ELR (cell line): ENCODE results near the gene GRIA1.

ENCODE experiments used
- DNase-seq: peaks from one replicate; pipeline ENCODE4 v3.0.0-alpha.2; 2015; ENCODE audit warnings: low read depth

Gene GRIA1

GRCh38 chr5:153613144-153613543, 122.7 kb downstream of the GRIA1 start:
- peak; percentile 50 for DNase-seq

DNA sequence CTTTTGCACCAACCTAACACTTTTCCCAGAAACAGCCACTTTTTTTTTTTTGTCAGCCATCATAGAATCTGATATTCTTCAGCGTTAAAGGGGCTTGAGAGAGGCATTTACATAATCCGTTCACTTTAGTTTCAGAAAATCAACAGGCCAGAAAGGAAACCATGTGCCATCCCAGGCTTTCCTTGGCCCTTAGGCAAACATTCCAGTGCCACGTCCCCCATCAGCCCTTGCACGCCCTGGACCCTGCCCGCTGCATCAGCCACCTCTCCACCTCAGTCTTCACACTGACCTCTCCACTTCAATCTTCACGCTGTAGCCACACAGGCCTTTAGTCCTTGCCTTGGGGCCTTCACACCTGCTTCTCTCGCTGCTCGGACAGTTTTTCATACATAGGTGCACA, 123.2 kb downstream of the GRIA1 start:
- DNase-seq: no peak

DNA sequence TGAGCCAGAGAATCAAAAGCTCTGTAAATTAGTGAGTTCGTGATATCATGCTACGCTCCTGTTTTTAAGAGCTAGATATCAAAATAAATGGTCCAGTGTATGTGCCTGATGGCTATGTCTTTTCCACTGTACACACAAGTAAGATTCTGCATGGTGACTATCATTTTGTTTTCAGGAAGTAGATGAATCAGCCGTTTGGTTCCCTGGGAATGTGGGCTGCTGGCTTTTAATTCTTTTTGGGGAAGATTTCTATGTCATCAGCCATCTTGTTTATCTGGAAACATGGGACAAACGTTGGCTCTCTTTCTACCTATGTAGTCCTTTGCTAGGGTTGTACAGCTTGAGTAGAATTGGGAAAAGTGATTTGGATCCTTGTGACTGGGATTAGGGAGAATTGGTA, 126.7 kb downstream of the GRIA1 start:
- DNase-seq: peak; percentile 66

- no peak for DNase-seq
Observed at GRCh38 chr5:153618307-153618706, 127.8 kb downstream of the GRIA1 start.

DNA sequence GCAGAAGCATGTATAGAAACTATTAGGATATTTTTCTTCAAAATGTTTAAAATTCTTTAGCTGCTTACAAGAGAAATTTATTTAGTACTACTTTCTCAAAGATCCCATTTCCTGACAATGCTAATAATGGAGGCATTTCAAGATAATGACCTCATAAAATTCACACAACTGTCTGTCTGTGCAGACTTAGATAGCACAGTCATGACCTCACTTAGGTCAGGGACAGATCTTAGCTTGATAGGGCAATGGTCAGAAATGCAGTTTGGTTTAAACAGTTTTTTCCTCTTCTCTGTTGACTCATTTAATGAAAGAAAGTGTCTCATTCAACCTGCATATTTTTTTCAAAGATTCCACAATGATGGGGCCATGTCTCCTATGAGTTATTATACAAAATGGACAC, 128.4 kb downstream of the GRIA1 start:
- DNase-seq: peak; percentile 52

DNA sequence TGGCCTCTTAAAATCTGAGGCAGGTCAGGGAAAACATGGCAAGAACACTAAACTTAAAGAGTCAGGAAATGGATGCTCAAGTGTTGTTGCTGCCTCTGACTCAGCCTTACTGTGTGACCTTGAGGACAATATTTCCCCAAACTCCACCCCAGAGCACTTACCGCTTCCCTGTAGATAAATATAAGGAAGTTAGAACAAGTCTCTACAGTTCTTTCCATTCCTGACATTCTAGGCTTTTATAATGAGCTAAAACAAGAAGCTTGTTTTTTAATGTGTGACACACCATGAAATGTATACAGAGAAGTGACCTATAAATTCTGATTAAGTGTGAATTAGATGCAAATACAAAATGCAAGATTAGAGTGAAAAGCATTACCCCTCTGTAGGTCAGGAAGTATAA, 129.3 kb downstream of the GRIA1 start:
- DNase-seq: peak; percentile 65

DNA sequence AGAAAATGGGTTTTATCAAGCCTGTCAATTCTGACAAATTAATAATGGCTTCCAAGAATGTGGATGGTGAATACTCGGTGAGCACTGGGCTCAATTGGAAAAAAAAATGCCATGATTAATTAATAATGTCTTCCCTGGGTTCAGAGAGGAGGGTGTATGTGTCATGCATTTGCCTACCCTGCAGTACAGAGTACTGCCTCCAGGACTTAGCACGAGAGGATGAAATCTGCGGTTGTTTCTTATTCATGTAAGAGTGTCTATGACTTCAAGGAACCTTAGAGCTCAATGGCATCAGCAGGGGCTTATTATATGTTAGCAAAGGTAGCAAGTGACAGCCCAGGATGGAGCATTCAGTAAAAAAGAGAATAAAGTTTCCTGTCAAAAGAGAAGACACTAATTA, 132.7 kb downstream of the GRIA1 start:
- no peak for DNase-seq

DNA sequence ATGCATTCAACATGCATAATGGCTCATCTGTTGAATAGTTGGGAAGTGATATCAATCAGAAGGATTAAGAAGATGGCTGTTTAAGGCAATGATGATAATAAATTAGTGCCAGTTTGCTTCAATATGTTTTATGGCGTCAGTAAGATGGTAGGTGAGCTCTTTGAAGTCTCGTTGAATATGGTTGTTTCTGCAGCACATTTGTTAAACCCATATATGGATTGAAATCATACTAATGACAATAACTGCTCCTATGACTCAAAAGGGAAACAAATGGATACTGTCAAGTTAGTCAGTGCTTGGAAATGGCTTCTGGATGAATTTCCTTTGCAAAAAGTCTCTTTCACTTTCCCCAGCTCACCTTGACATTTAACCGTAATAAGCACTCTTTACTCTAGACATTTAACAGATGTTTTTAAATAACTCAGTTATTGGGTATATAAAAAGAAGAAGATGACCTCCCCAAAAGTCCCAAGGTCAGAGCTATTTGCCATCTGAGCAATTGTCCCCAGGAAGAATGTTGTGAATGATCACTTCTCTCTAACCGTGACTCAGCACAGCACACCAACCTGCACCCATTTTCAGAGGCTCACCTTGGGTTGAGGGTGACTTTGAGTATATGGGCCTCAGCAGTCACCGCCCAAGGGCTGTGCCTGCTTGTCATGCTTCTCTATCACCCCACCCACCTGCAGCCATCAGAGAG, 133.4 kb downstream of the GRIA1 start:
- DNase-seq: peak; percentile 52

DNA sequence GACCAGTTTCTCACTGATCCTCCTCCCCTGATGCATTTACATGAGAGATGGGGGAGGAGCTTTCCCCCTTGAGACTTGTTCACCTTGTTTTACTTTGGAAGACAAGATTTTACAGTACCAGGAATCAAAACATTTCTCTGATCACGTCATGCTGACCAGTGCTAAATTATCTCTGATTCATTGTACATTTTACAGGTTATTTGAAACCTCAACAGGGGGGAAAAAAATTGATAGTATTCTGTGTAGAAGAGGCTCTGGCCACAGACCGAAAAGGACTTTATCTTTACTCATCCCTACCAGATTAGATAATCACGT, 133.9 kb downstream of the GRIA1 start:
- DNase-seq: no peak

DNA sequence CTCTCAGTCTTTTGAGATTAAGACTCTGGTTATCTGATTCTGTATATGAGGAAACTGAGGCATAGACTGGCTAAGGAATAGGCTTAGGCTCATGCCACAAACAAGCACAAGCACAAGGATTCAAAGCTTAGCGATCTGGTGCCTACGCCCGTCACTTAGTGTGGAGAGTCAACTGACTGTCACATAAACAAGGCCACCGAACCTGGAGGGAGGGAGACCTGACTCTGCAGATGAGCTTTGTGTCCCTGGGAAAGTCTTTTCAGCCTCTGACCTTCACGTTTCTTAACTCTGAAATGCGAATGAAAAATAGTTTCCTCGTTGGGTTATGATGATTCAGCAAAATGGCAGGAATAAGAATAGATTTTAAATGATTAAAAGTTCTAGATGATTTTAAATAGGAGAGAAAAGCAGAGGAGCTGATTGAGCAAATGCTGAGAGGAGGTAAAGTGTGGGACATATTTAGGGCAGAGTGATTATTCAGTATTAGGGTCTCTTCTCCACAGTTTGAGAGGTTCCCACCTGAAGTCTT, 135.4 kb downstream of the GRIA1 start:
- no peak for DNase-seq

- DNase-seq: no peak
Observed at GRCh38 chr5:153626836-153627235, 136.4 kb downstream of the GRIA1 start.

DNA sequence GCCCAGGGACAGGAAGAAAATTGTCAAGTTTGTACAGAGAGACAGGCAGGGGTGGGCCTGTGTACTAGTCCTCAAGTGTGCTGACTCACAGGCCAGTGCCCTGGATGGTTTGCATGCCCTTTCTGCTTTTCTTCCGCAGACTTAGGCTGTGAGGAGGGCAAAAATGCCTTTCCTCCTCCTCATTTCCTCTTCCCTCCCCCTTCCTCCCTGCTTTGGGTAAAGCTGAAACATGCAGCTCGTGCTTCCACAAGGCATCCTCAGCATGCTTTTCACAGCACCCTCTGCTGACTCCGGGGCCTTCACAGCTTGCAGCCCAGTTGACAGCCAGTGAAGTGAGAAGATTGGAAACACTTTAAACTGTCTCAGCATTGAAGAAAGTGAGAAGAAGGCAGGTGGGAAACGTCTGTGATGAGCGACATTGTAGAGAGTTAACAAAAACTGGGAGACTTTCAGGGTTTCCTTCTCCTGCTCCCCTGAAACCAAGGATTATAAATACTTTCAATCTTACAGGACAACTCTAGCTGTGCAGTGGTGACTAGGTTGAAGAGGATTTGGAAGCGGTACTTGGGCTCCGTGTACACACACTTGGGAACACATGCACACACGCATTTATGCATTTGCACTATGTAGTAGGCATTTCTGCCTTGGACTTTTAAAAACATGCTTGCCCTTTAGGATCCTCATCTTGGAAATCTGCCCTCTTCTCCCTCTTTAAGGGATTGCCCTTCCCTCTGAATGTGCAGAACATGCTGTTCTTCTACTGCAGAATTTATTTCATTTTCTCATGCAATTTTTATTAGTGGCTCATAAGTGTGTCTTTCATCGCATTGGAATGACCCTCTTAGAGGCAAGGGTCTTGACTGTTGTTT, 138.8 kb downstream of the GRIA1 start:
- DNase-seq: peak; percentile 98

DNA sequence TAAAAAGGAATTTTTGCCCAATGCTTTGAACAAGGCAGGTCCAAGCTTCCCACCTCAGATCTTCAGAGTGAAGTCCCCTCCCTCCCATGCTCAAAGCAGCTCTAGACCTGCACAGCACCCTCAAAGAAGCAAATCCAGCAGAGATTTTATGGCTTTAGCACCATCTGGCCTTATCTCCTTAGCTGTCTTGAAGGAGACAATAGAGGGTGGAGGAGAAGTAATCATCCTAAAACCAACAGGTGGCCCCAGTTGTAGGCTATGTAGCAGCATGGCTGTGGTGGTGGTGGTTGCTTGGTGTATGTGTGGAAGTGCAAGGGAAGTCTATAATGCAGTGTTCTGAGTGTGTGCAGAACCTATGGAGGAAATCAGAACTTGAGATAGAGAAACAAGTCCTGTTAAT, 140.1 kb downstream of the GRIA1 start:
- no peak for DNase-seq

DNA sequence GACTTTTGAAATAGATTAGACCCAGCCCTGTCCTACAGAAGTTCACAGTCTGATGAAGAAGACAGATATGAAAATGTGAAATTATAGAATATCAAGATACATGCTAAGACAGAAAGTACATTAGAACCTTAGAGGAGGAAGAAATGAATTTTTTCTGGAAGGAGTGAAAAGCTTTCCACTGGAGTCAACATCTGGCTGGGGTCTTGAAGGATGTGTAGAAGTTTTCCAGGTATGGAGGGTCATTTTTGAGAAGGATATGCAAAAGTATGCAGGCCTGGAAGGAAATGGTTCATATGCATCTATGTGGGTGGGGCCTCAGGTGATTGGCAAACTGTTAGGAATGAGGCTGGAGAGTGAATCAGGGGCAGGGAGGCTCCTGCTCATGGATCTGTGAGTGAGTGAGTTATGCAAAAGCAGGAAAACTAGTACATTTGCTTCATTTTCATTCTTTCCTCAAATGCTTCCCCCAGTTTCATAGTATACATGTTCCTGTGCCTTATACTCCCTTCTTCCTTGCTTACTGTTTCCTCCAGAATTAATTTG, 142.3 kb downstream of the GRIA1 start:
- peak; percentile 47 for DNase-seq

DNA sequence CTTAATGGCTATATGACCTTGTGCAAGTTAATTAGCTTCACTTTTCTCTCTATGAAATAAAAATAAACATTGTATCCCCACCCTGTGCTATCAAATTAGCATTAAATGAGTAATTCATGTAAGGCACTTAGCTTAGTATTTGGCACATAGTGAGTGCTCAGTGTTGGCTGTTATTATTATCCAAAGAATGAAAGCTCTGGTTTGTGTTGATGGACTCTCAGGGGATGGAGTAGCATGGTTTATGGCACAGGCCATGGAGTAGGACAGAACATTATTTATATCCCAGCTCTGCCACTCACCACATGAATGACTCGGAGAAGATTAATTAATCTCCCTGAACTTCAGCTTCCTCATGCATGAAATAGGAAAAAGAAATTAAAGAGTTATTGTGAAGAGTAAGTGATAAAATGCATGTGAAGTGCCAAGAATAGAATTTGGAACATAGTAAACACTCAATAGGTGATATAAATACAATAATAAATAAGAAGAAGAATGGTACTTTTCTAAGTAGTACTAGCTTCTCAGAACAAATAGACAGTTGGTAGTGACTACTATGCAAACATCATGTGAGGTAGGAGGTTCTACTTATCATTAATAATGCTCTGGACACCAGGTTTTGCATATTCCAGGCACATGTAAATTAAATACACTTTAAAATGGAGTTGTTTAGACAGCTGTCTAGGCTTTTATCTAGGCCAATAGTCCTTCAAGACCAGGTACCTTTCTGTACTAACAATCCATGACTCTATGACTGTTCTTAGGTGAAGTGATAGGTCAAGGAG, 146.4 kb downstream of the GRIA1 start:
- no peak for DNase-seq

DNA sequence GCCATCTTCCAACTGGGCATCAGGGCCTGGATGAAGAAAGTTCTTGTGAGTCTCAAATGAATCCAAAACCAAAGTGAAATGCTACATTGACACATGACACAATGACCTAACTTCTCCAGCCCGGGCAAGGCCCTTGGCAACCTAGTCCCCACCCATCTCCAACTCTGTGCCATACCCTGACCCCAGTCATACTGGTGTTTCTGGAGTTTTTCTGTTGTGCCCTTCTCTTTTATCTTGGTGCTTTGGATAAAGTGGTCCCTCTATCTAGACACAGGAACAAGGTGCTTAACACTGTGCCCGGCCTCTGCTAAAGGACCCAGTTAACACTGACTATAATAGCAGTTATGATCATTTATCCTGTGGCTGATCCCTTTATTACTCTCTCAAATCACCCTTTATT, 149.8 kb downstream of the GRIA1 start:
- no peak for DNase-seq

DNA sequence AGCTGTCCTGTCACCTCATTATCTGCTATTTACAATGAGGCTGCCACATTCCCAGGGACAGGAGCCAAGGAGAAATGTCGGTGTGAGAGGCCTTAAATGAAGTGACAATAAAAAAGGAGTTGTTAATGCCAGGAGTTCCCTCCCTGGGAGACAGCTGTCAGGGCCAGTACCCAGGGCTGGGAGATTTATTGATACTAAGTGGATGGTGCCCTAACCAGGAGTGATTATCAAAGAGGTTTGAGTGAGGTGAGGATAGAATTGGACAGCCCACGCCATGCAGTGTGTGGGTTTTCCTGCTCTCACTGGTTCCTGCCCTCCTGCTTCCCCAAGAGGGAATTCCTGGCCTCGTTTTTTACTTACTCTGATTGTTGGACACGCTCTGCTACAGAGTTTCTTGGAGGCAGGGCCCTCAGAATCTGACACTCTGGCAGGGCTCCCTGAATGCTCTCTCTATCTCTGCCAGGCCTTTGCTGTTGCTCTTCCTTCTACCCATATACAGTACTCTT, 150.8 kb downstream of the GRIA1 start:
- DNase-seq: no peak

DNA sequence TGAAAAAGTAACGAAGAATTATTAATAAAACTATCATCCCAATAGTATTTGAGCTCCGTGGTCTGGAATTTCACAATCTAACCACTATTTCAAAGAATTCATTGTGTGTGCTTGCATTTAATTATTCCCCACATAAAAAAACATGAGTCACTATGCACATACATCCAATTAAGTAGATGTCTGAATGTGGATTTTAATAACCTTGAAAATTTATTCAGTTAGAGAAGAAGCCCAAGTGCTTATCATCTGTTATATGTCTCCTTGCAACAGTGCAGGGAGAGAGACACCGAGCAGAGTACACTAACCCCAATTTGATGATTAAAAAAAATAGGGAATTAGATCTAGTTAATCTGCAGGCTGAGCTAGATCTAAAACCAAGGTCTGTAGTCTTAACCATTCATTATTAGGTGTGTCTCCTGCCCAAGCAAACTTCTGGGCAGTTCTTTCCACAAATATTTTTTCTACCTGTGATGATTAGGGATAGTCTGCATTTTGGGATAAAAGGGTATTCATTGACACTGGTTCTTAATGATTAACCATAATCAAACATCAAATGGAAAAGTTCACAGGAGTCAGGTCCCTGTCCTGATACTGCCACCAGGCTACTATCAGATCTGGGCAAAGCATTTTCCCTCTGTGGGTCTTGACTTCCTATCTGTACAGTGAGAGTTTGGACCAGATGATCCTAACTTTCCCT, 164.2 kb downstream of the GRIA1 start:
- no peak for DNase-seq

DNA sequence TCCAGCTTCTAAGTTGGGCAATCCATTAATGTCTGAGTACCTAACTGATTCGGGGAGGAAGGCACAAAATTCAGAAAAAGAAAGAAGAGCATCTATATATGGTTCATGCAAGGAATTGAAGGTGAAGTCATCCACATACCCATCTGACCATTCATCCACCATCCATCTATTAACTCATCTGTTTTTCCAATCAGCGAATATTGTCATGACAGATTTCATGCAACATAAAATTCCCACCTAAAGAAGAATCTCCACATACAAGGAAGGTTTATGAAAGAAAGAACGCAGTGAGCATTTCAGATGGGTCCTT, 164.7 kb downstream of the GRIA1 start:
- no peak for DNase-seq

DNA sequence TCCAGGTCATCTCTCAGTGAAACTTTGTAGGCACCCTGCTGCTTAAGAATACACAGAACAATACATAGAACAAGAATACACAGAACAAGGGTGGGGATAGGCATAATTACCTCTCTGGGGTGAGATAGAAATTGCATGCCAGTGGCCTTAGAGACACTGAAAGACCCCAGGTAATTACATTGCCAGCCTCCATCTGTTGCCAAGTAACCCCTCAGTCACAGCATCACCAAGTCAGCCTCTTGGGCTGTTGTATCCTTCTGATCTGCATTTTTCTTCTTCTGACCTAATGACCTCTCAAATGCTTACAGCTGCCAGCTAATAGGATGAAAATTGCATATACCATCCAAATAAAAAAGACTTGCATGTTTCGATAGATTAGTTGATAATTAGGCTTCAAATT, 167.7 kb downstream of the GRIA1 start:
- DNase-seq: no peak

DNA sequence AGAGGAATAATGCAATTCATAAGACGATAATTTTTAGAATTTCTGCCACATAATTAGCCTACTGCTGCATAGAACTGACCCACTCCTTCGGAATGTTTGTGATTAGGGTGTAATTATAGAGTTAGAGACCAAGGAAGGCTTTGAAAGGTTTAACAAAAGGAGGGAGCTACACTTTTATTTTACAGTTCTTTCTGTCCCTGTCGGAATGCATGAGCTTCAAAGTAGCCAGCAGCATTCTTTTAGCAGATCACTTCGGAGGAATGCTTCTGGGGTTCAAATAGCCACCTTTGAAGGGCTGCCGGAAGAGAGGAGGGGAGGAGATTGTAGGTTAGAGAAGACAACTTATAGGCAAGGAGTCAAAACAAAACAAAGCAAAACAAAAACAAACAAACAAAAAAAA, 168.1 kb downstream of the GRIA1 start:
- no peak for DNase-seq
